B cell (primary cell): ENCODE results near the gene SEL1L2.

Experiments
- EZH2 ChIP-seq: IDR thresholded peaks from 2 replicates; pipeline ENCODE4 v1.6.1; 2012; ENCODE audit warnings: borderline replicate concordance, low read depth, mild to moderate bottlenecking, moderate library complexity, low read length; ENCODE audit not compliant: insufficient read depth, poor library complexity, severe bottlenecking
- TF ChIP-seq, protein P1 (sequence below): fragments of 200-600 bp; IDR thresholded peaks from one replicate; pipeline ENCODE4 v1.8.0; 2022; ENCODE audit warnings: antibody characterized with exemption, mild to moderate bottlenecking

DNA sequence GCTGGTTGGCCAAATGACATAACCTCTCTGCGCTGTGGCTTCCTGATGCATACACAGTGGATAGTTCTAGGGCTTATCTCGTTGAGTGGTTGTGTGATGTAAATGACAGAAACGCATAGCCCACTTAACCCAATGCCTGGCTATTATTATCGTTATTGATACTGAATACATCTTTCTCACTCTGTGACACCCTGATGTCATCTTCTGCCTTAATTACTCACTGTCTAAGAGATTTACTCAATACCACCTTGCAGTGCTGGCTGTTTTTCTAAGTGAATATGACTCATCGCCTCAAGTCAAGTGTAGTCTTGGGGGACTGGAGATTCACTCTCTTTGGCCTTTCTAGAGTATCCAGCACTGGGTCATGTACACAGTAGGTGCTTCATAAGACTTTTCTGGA lies 132.0 kb downstream of the SEL1L2 start:
- TF ChIP-seq, protein P1, sequence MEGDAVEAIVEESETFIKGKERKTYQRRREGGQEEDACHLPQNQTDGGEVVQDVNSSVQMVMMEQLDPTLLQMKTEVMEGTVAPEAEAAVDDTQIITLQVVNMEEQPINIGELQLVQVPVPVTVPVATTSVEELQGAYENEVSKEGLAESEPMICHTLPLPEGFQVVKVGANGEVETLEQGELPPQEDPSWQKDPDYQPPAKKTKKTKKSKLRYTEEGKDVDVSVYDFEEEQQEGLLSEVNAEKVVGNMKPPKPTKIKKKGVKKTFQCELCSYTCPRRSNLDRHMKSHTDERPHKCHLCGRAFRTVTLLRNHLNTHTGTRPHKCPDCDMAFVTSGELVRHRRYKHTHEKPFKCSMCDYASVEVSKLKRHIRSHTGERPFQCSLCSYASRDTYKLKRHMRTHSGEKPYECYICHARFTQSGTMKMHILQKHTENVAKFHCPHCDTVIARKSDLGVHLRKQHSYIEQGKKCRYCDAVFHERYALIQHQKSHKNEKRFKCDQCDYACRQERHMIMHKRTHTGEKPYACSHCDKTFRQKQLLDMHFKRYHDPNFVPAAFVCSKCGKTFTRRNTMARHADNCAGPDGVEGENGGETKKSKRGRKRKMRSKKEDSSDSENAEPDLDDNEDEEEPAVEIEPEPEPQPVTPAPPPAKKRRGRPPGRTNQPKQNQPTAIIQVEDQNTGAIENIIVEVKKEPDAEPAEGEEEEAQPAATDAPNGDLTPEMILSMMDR: no peak
- TF ChIP-seq EZH2: no peak
